PFSK-1 (cell line): ENCODE measurements around the gene PRRC2A.

Experiments
- POLR2AphosphoS5 ChIP-seq: IDR thresholded peaks from 2 replicates; pipeline ENCODE4 v1.6.1; 2012; ENCODE audit warnings: low read depth, mild to moderate bottlenecking, control low read depth, low read length, moderate library complexity
- SIN3A ChIP-seq: IDR thresholded peaks from 2 replicates; pipeline ENCODE4 v1.6.1; 2012; ENCODE audit warnings: mild to moderate bottlenecking, low read length, moderate library complexity, borderline replicate concordance; ENCODE audit not compliant: insufficient read depth
- TAF1 ChIP-seq: IDR thresholded peaks from 2 replicates; pipeline ENCODE4 v1.6.1; 2012; ENCODE audit warnings: low read length, control low read depth, borderline replicate concordance; ENCODE audit not compliant: insufficient read depth
- TF ChIP-seq, protein P1 (sequence below), 2 experiments: IDR thresholded peaks; 2 replicates each; pipeline versions ENCODE4 v1.6.1 to v1.8.0; 2011 to 2012; ENCODE audit warnings: low read depth in 2 of 2, low read length in 2 of 2, control low read depth in 1 of 2, inconsistent platforms in 1 of 2, mild to moderate bottlenecking in 1 of 2, moderate library complexity in 1 of 2; ENCODE audit not compliant: insufficient read depth in 1 of 2

DNA sequence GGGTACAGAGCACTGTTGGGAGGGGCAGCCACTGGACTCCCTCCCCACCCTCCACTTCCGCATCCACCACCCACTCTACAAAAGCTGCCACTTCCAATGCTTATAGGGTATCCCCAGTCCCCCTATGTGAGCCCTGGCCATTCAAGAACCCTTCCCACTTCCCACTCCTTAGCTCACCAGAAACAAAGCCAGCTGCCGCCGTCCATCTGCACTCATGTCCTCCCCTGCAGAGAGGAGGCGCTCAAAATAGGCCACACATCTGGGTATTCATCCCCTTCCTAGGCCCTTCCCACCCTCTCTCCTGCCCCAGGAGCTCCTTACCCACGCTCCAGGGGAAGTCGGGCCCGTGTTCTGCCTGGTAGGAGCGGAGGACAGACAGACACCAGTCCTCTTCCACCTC is 66.8 kb downstream of the PRRC2A start:
- TF ChIP-seq, protein P1, sequence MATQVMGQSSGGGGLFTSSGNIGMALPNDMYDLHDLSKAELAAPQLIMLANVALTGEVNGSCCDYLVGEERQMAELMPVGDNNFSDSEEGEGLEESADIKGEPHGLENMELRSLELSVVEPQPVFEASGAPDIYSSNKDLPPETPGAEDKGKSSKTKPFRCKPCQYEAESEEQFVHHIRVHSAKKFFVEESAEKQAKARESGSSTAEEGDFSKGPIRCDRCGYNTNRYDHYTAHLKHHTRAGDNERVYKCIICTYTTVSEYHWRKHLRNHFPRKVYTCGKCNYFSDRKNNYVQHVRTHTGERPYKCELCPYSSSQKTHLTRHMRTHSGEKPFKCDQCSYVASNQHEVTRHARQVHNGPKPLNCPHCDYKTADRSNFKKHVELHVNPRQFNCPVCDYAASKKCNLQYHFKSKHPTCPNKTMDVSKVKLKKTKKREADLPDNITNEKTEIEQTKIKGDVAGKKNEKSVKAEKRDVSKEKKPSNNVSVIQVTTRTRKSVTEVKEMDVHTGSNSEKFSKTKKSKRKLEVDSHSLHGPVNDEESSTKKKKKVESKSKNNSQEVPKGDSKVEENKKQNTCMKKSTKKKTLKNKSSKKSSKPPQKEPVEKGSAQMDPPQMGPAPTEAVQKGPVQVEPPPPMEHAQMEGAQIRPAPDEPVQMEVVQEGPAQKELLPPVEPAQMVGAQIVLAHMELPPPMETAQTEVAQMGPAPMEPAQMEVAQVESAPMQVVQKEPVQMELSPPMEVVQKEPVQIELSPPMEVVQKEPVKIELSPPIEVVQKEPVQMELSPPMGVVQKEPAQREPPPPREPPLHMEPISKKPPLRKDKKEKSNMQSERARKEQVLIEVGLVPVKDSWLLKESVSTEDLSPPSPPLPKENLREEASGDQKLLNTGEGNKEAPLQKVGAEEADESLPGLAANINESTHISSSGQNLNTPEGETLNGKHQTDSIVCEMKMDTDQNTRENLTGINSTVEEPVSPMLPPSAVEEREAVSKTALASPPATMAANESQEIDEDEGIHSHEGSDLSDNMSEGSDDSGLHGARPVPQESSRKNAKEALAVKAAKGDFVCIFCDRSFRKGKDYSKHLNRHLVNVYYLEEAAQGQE (IDR thresholded peaks at IDR 0.05; ENCODE audit: insufficient read depth in 1 of 2, low read depth in 2 of 2, low read length in 2 of 2), result no peak
- TF ChIP-seq SIN3A (no peak), TAF1 (no peak), POLR2AphosphoS5 (no peak)
